WTC11 (cell line): ENCODE data around the gene CSNK1E.

Experiments
- CTCF ChIP-seq: fragments of 200-600 bp; IDR thresholded peaks from 2 replicates; pipeline ENCODE4 v1.8.0; 2022; ENCODE audit warnings: antibody characterized with exemption
- NFE2L1 ChIP-seq: sonication (generic); formaldehyde crosslinking; IDR thresholded peaks from 2 replicates; pipeline ENCODE4 v1.8.1; 2023; ENCODE audit warnings: missing genetic modification reagents
- TF ChIP-seq, protein P1 (sequence below): sonication (generic); formaldehyde crosslinking; conservative IDR thresholded peaks from 2 replicates; pipeline ENCODE4 v1.8.1; 2022; ENCODE audit warnings: mild to moderate bottlenecking, missing genetic modification reagents

DNA sequence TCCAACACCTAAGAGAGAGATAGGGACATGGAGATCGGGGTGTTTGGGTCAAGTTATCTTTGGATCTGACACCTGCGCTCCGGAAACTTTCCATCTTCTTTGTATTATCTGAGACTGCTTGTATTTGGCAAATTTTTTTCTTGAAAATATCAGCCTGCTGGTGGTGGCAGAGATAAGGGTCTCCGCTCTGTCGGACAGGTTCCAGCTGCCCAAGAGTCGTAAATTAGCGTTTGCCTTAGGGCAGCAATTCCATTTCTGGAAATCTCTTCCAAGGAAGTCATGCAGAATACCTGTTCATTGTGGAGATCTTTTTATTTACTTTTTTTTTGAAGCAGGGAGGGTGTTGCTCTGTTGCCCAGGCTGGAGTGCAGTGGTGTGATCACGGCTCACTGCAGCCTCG lies 19.5 kb upstream of the CSNK1E start:
- no peak for TF ChIP-seq CTCF
- TF ChIP-seq NFE2L1: no peak
- TF ChIP-seq, protein P1, sequence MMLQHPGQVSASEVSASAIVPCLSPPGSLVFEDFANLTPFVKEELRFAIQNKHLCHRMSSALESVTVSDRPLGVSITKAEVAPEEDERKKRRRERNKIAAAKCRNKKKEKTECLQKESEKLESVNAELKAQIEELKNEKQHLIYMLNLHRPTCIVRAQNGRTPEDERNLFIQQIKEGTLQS (CRISPR knock-in tag): no peak
